Stomach (tissue), 9 donors: ENCODE data around the gene CSF1. TPM values are rescaled to one million over a fixed set of nuclear protein-coding genes. Genes with fewer than 3 reads are reported as not detected.

Experiments used
- DNase-seq, 2 donors: peaks; one replicate each; pipeline versions ENCODE4 v3.0.0 to v3.0.0-alpha.2; 2013 to 2019
- H3K27ac ChIP-seq, 5 donors: fragments of 200-600 bp in 4 of 5; sonication (generic) in 4 of 5; one replicate each; pipeline ENCODE4 v1.5.1; 2013 to 2019; ENCODE audit warnings: mild to moderate bottlenecking in 1 of 5, moderate library complexity in 1 of 5
- H3K27me3 ChIP-seq, 3 donors: fragments of 200-600 bp; sonication (generic); one replicate each; pipeline ENCODE4 v1.5.1; 2017 to 2019; ENCODE audit warnings: mixed run types in 1 of 3
- H3K36me3 ChIP-seq, 4 donors: fragments of 200-600 bp; sonication (generic); 1 replicate in 3 of 4; 2 replicates in 1 of 4; pipeline ENCODE4 v1.5.1; 2016 to 2019
- H3K4me1 ChIP-seq, 4 donors: fragments of 200-600 bp; sonication (generic); one replicate each; pipeline ENCODE4 v1.5.1; 2016 to 2019
- H3K4me3 ChIP-seq, 4 donors: fragments of 200-600 bp; sonication (generic) in 3 of 4; one replicate each; pipeline ENCODE4 v1.5.1; 2016 to 2019; ENCODE audit warnings: mild to moderate bottlenecking in 1 of 4
- H3K9me3 ChIP-seq, 4 donors: fragments of 200-600 bp; sonication (generic); one replicate each; pipeline ENCODE4 v1.5.1; 2016 to 2019
- CTCF ChIP-seq, 7 experiments: fragments of 450-650 bp in 4 of 7; fragments of 200-600 bp in 3 of 7; sonication (generic) in 3 of 7; IDR thresholded peaks; one replicate each; pipeline ENCODE4 v1.5.1; 2016 to 2019; ENCODE audit warnings: antibody characterized with exemption in 7 of 7, control low read depth in 2 of 7, mild to moderate bottlenecking in 1 of 7
- EP300 ChIP-seq: sonication (generic); formaldehyde crosslinking; IDR thresholded peaks from one replicate; pipeline ENCODE4 v1.6.1; 2017; ENCODE audit warnings: antibody characterized with exemption
- POLR2A ChIP-seq, 4 donors: fragments of 450-650 bp; IDR thresholded peaks; one replicate each; pipeline ENCODE4 v1.6.1; 2016; ENCODE audit warnings: antibody characterized with exemption in 4 of 4, control low read depth in 2 of 4, mild to moderate bottlenecking in 1 of 4, moderate library complexity in 1 of 4
- POLR2AphosphoS5 ChIP-seq, 3 donors: sonication (generic); formaldehyde crosslinking; IDR thresholded peaks; one replicate each; pipeline ENCODE4 v1.6.1; 2016; ENCODE audit warnings: antibody characterized with exemption in 3 of 3
- WGBS, 5 donors: extraction: QIAGEN DNeasy Blood & Tissue Kit in 3 of 5; methylation state at CpG; one replicate each; pipeline versions ENCODE4 v1.1.5 to v1.1.7; 2013 to 2018; 5-methylcytosine and 5-hydroxymethylcytosine counted together
- intact Hi-C: fragments of 100-400 bp; cut with DNase I; formaldehyde crosslinking; loops from one replicate; pipeline ENCODE4 v1.15.1; 2023; ENCODE audit warnings: low total_unique reads
- polyA plus RNA-seq, 3 donors: library from polyadenylated mRNA; stranded (reverse); fragments of 200-250 nt; gene quantifications; one replicate each; pipeline ENCODE4 v1.2.3, GENCODE V29; 2013
- total RNA-seq, 5 donors: library from RNA; depleted of rRNA; stranded (reverse); fragments of >200 nt; gene quantifications; one replicate each; pipeline versions ENCODE4 v1.1.0 to v1.2.3, GENCODE V29; 2014 to 2016
- donor health status: healthy with polysubstance abuse.
- donor health status: Bipolar disorder and iron deficiency.
- donor health status: healthy.

Gene CSF1
- total and polyA plus RNA-seq, 8 donors = 6.6 to 82.3 (median 11.9) TPM

GRCh38 chr1:109903376-109903930 lies 7.2 kb upstream of the CSF1 start:
- Histone ChIP-seq H3K9me3 (no peaks in the 10 kb centered on the region), H3K4me3 (no peak overlapping the region), H3K36me3 (no peaks in the 10 kb centered on the region), H3K27ac (no peak overlapping the region), H3K4me1 (peaks cover 0 to 35% (median 10%) of the 10 kb centered on the region in 4 donors), H3K27me3 (no peaks in the 10 kb centered on the region)
- TF ChIP-seq EP300 = no peak
- no peak for TF ChIP-seq POLR2AphosphoS5 (IDR thresholded peaks at IDR 0.05)
- no peak for TF ChIP-seq CTCF (IDR thresholded peaks at IDR 0.05)
- no peak for TF ChIP-seq POLR2A (IDR thresholded peaks at IDR 0.05)
- DNase-seq = no peak
- intact Hi-C loops = no loop called here
- WGBS, 5 donors = 71 to 88% (median 80%) methylated on average over 2 of the region's 2 CpGs

GRCh38 chr1:109904105-109904817 lies 6.4 kb upstream of the CSF1 start:
- H3K9me3 ChIP-seq = no peaks in the 10 kb centered on the region
- no peaks in the 10 kb centered on the region for H3K36me3 ChIP-seq
- intact Hi-C loops = no loop called here
- H3K27ac ChIP-seq = no peak overlapping the region
- WGBS, 5 donors = 65 to 82% (median 75%) methylated on average over 6 to 7 of the region's 7 CpGs
- DNase-seq = peak in 1 of 2 donors; percentile 42
- H3K4me1 ChIP-seq = peaks cover 1 to 39% (median 10%) of the 10 kb centered on the region in 4 donors
- no peak overlapping the region for H3K4me3 ChIP-seq
- no peaks in the 10 kb centered on the region for H3K27me3 ChIP-seq
- TF ChIP-seq POLR2AphosphoS5 (IDR thresholded peaks at IDR 0.05) (no peak), CTCF (IDR thresholded peaks at IDR 0.05) (no peak), POLR2A (IDR thresholded peaks at IDR 0.05) (no peak), EP300 (no peak)

GRCh38 chr1:109905491-109905890 lies 5.2 kb upstream of the CSF1 start:
- Histone ChIP-seq H3K27ac (peak overlapping the region in 1 of 5 donors; percentile 24), H3K36me3 (no peaks in the 10 kb centered on the region), H3K4me3 (no peak overlapping the region), H3K27me3 (no peaks in the 10 kb centered on the region), H3K9me3 (no peaks in the 10 kb centered on the region), H3K4me1 (peaks cover 14 to 46% (median 19%) of the 10 kb centered on the region in 4 donors)
- TF ChIP-seq EP300 = no peak
- no peak for TF ChIP-seq POLR2AphosphoS5 (IDR thresholded peaks at IDR 0.05)
- no peak for TF ChIP-seq CTCF (IDR thresholded peaks at IDR 0.05)
- no peak for TF ChIP-seq POLR2A (IDR thresholded peaks at IDR 0.05)
- 88 to 94% (median 93%) methylated on average over 5 to 7 of the region's 7 CpGs for WGBS, 5 donors
- intact Hi-C loops = no loop called here
- DNase-seq = no peak

GRCh38 chr1:109906160-109906838 lies 4.3 kb upstream of the CSF1 start:
- intact Hi-C loops = no loop called here
- WGBS, 5 donors = 73 to 84% (median 81%) methylated on average over 7 of the region's 7 CpGs
- no peaks in the 10 kb centered on the region for H3K9me3 ChIP-seq
- TF ChIP-seq POLR2AphosphoS5 (IDR thresholded peaks at IDR 0.05) = no peak
- no peaks in the 10 kb centered on the region for H3K36me3 ChIP-seq
- peak in 1 of 2 donors; percentile 59 for DNase-seq
- H3K4me1 ChIP-seq = peaks cover 16 to 48% (median 21%) of the 10 kb centered on the region in 4 donors
- H3K4me3 ChIP-seq = no peak overlapping the region
- peak overlapping the region in 3 of 5 donors; percentile 24 to 36 (median 31) for H3K27ac ChIP-seq
- H3K27me3 ChIP-seq = no peaks in the 10 kb centered on the region
